Activated T-cell treated with anti-CD3 and anti-CD28 coated beads, Interleukin-2, amount 50 U/mL, for 48 hours (primary cell): ENCODE measurements around the gene PTPRK.

ENCODE experiments used
- DNase-seq, 2 experiments: peaks; one replicate each; pipeline ENCODE4 v3.0.0-alpha.2; 2020

The PTPRK gene

DNA sequence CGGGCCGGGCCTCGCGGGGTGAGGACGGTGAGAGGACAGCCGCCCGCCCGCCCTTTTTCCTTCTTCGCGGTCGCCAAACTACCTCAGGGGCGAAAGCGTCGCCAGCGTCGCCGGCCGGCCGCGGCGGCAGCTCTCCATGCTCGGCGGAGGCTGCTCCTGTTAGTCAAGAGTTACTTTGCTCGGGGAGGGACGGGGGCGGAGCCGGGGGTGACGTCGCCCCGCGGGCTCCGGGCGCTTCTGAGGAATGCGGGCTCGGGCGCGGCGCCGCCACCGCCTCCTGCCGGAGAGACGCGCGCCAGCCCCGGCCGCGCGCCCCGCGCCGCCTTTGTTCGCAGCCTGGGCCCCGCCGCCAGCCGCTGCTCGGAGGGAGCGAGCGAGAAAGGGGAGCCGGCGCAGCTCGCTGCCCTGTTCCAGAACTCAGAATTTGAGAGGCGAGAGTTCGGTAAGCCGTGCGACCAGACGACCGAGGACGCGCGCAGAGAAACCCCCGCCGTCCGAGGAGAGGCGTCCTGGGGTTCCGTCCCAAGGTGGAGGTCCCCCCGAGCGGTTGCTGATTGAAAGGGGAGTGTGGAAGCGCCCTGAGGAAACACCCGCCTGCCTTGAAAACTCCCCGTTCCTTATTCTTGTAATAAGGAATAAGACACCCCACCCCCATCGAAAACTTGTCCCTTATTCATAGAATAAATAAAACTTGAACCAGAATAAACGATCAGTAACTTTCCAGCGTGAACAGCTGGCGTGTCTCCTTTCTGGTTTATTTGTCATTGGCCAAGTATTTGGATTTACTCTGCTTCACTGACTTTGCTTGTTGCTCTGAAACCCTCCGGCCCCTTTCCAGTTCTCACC, at the start of gene PTPRK:
Gene PTPRK, minus strand, starts transcription at position 164 of the 846 bp plus-strand sequence. CDS start 241 bp downstream, outside the sequence.
- peak; percentile 92 to 93 for DNase-seq

- no peak for DNase-seq
These were observed 46.6 kb upstream of the PTPRK start for GRCh38 chr6:128567029-128567428.

- DNase-seq = no peak
These were observed 40.6 kb upstream of the PTPRK start for GRCh38 chr6:128560966-128561365.

- DNase-seq = no peak
These were observed 38.5 kb upstream of the PTPRK start for GRCh38 chr6:128558924-128559323.

DNA sequence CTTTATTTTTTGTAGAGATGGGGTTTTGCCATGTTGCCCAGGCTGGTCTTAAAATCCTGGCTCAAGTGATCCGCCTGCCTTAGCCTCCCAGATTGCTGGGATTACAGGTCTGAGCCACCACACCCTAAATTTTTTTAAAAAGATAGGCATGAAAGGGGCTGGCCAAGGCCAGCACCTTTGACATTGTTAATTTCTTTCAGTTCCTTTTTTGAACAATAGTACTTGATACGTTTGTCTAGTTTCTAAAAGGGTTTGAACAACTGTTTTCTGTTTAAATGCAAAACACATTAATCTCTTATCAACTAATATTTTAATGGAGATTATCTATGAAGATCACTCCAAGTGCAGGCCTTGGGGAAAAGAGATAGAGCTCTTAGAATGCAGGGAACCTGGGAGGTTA, 37.6 kb upstream of the PTPRK start:
- DNase-seq = no peak

- DNase-seq = no peak
These were observed 36.7 kb upstream of the PTPRK start for GRCh38 chr6:128557081-128557480.

DNA sequence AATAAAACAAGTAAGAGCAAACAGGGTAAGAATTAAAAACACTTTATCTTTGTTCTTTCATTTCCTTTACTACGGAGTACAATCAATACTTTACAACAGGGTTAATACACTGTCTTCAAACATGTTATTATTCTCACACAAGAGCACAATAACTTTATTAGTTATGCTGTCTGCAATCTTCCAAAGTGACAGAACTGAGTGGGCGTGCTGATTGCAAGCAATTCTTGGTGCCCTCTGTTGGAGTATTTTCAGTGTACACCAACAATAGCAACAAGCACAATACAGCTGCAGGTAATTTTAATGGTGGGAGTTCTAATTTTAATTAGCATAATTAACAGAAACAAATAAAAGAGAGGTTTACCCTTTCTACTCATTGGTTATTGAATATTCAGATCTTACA, 33.9 kb upstream of the PTPRK start:
- DNase-seq = no peak

GRCh38 chr6:128541261-128541660, 20.9 kb upstream of the PTPRK start:
- DNase-seq = no peak

DNA sequence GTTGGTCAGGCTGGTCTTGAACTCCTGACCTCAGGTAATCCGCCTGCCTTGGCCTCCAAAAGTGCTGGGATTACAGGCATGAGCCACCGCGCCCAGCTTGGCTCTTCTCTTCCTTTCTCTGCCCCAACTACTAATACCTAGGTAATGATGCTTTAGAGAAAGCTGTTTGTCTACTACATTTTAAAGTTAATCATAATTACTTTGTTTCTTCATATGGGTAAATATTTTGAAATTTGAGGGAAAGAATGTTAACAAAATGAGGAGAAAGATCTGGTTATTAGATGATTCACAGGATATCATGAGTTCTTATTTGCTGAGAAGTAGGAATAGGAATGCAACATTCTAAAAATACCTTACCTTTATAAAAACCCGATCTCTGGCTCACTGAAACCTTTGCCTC, 18.4 kb upstream of the PTPRK start:
- DNase-seq = no peak

- DNase-seq = no peak
These were observed 12.4 kb upstream of the PTPRK start for GRCh38 chr6:128532827-128533226.

DNA sequence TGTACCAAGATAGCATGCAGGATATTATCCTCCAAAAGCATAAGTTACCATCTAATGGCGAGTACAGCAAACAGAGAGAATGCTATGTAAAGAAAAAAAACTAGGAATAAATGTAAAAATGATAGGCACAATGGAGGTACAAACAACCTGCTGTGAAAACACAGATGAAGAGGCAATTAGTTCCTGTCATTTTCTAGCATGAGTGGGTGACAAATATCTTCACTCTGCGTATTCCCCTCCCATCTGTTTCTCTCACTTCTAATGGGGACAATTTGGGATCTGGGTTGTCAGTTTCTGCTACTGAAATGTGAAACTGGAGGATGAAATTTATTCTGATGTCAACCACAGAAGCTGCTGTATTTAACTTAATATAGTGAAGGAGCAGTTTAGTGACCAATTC, 11.7 kb upstream of the PTPRK start:
- DNase-seq = no peak

- DNase-seq = no peak
These were observed 11.3 kb upstream of the PTPRK start for GRCh38 chr6:128531696-128532095.

GRCh38 chr6:128528241-128528640, 7.8 kb upstream of the PTPRK start:
- no peak for DNase-seq

DNA sequence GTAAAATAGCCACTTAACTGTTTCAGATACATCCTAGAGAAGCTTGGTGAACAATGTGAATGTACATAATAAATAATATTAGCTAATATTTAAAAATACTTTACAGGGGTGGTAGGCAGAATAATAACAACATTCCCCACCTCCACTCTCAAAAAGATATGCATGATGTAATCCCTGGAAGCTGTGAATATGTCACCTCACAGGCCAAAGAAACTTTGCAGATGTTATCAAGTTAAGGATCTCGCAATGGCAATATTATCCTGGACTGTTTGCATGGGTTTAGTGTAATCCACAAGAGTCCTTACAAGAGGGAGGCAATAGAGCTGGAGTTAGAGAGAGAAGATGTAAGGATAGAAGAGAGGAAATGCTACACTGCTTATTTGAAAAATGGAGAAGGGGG, 7.0 kb upstream of the PTPRK start:
- no peak for DNase-seq

GRCh38 chr6:128526152-128526914, 5.9 kb upstream of the PTPRK start:
- DNase-seq = no peak

GRCh38 chr6:128525406-128525805, 5.0 kb upstream of the PTPRK start:
- no peak for DNase-seq

DNA sequence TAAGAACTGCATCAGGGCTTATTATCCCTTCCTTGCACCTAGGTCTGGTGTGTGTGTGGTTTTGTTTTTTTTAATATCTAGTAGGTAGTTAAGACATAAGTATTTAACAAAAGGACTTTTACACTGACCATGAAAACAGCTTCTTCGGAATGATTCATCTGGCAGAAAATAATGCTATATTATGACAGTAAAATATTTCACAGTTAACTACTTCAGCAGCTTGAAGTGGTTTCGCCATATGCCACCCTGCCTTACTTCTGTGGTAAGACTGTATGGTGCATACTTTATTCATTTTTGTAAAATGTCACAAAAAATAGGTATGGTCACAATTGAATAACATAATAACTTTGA, 858 bp upstream of the PTPRK start:
- DNase-seq = no peak

GRCh38 chr6:128519931-128520435, 416 bp downstream of the PTPRK start:
- peak in 1 of 2 experiments; percentile 72 for DNase-seq

DNA sequence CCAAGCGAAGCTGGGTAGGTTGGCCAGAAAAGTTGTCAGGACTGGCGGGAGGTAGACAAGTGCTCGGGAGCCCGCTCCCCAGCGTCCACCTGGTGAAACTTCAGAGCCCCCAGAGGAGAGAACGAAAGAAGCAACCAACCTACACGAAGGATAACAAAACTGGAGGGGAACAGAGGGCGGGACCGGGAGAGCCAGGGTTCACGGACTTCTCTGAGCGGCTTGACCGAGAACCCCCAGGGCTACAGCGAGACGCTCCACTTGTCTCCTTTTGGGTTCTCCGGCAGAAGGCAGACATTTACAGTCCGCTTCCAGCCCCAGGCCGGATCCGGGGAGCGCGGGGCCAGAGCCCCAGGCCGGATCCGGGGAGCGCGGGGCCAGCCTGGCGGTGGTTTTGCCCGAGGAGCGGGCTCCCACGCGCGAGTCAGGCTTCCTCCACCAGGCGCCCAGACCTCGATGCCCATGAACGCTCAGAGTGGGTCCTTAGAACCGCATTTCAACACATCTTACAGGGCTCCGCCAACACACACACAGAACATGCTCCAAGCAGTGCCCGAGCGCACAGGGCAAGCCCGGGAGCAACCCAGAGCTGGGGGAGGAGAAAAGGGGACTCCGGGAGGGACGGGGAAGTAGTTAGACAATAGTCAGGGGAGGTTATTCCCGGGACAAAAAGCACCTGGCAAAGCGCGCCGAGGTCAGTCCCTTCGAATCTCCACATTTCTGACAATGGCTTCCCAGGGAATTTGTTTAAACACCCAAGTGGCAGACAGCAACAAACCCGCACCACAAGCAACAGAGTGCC, 1.1 kb downstream of the PTPRK start:
- peak; percentile 58 to 63 for DNase-seq

- no peak for DNase-seq
These were observed 1.8 kb downstream of the PTPRK start for GRCh38 chr6:128518434-128519131.

DNA sequence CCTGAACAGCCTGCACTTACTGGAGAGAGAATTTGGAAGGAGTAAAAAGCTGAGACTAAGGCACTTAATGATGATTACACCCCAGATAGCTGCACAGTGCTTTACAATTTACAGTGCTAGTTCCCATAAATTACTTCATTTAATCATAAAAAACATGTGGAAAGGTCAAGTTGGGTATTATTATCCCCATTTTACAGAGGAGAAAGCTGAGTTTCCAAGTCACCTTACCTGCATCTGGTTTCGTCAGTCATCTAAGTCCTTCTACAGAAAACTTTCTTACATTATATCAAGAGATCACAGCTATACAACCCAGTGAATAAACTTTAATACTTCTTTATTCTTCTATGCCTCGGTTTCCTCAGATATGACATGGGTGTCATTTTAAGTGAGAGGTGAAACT, 3.3 kb downstream of the PTPRK start:
- DNase-seq = no peak

- DNase-seq = no peak
These were observed 3.9 kb downstream of the PTPRK start for GRCh38 chr6:128516514-128516898.
